ENCODE results near the gene ALDH4A1.

ALDH4A1 gene

DNA sequence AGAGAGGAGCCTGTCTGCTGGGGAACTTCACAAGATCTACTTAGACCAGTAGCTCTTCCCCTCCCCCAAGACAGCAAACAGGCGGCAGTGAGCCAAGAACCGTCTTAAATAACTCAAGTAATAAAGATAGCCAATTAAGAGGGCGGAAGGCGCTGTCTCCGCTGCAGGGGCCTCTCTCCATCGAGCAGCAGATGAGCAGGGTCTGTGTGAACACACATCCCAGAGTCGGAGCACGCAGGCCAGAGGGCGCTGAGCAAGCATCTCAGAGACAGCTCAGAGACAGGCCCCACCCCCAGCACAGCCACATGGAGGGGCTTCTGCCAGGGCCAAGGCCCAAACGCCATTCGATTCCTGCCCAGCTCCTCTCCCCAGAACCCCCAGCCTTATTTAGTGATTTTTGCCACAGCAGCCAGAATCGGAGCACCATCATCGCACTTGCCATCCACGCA is 43.1 kb upstream of the ALDH4A1 start:
- Histone ChIP-seq H4K20me1 (ENCODE audit: insufficient read depth, low read length) (peaks cover 24% of the 10 kb centered on the region), H3K4me1 (ENCODE audit: insufficient read depth, low read length) (peaks cover 15% of the 10 kb centered on the region), H3K27me3 (ENCODE audit: insufficient read depth, low read length, poor library complexity) (no peaks in the 10 kb centered on the region), H3K4me2 (ENCODE audit: insufficient read depth, low read length) (no peak overlapping the region), H2AFZ (ENCODE audit: low read depth, low read length) (no peak overlapping the region), H3K36me3 (ENCODE audit: insufficient read depth, low read length) (no peaks in the 10 kb centered on the region), H3K9me3 (ENCODE audit: insufficient read depth, low read length, severe bottlenecking) (no peaks in the 10 kb centered on the region), H3K27ac (ENCODE audit: low read length) (no peak overlapping the region), H3K4me3 (ENCODE audit: low read depth in 1 of 2, low read length in 2 of 2) (no peak overlapping the region), H3K79me2 (ENCODE audit: insufficient read depth, low read length) (no peaks in the 10 kb centered on the region), H3K9ac (ENCODE audit: low read depth, low read length) (no peak overlapping the region)
- ATAC-seq (ENCODE audit: insufficient read depth, low read depth), result no peak
- TF ChIP-seq CTCF (IDR thresholded peaks at IDR 0.05; ENCODE audit: borderline replicate concordance, extremely low read depth, low read length, poor library complexity, severe bottlenecking) (no peak), EZH2 (IDR thresholded peaks at IDR 0.05; ENCODE audit: borderline replicate concordance, low read depth, low read length, severe bottlenecking) (no peak)
- no peak for DNase-seq

- Histone ChIP-seq H3K36me3 (ENCODE audit: insufficient read depth, low read length) (no peaks in the 10 kb centered on the region), H3K27me3 (ENCODE audit: insufficient read depth, low read length, poor library complexity) (no peaks in the 10 kb centered on the region), H3K9ac (ENCODE audit: low read depth, low read length) (no peak overlapping the region), H3K4me1 (ENCODE audit: insufficient read depth, low read length) (peaks cover 15% of the 10 kb centered on the region), H4K20me1 (ENCODE audit: insufficient read depth, low read length) (peaks cover 29% of the 10 kb centered on the region), H3K79me2 (ENCODE audit: insufficient read depth, low read length) (no peaks in the 10 kb centered on the region), H3K4me3 (ENCODE audit: low read depth in 1 of 2, low read length in 2 of 2) (no peak overlapping the region), H3K9me3 (ENCODE audit: insufficient read depth, low read length, severe bottlenecking) (no peaks in the 10 kb centered on the region), H3K27ac (ENCODE audit: low read length) (no peak overlapping the region), H3K4me2 (ENCODE audit: insufficient read depth, low read length) (no peak overlapping the region), H2AFZ (ENCODE audit: low read depth, low read length) (no peak overlapping the region)
- no peak for DNase-seq
- no peak for ATAC-seq (ENCODE audit: insufficient read depth, low read depth)
- no peak for TF ChIP-seq CTCF (IDR thresholded peaks at IDR 0.05; ENCODE audit: borderline replicate concordance, extremely low read depth, low read length, poor library complexity, severe bottlenecking)
- TF ChIP-seq EZH2 (IDR thresholded peaks at IDR 0.05; ENCODE audit: borderline replicate concordance, low read depth, low read length, severe bottlenecking), result no peak
Observed at GRCh38 chr1:18944810-18945209, 42.5 kb upstream of the ALDH4A1 start.

DNA sequence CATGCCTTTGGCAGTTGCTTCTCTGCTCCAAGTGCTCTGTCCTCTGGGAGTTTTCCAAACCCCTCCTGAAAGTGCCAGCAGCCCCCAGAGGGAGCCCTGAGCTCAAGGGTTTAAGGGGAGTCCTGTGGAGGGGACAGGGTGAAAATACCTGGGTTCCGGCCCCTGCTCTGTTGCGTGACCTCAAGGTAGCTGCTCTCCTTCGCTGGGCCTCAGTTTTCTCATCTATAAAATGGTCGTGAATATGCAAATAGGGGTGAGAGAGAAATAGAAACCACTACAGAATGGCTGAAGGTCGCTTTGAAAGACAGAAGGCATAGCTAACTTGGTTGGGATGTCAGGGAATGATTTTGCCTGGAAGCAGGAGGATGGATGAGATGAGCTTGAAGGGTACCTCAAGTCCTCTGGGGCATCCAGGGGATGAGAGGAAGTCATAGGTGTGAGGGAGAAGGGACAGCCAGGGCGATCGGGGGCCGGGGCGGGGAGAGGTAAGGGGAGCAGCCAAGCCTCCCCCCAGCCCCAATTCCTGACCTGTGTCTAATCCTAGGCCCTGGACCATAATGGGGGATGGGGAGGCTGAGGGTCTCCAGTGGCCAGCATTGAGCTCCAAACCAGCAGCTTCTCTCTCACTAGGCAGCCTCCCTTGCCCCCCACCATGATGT is 41.7 kb upstream of the ALDH4A1 start:
- no peaks in the 10 kb centered on the region for H3K27me3 ChIP-seq (ENCODE audit: insufficient read depth, low read length, poor library complexity)
- no peak overlapping the region for H2AFZ ChIP-seq (ENCODE audit: low read depth, low read length)
- H3K9me3 ChIP-seq (ENCODE audit: insufficient read depth, low read length, severe bottlenecking), result no peaks in the 10 kb centered on the region
- H3K79me2 ChIP-seq (ENCODE audit: insufficient read depth, low read length), result no peaks in the 10 kb centered on the region
- no peak overlapping the region for H3K4me3 ChIP-seq (ENCODE audit: low read depth in 1 of 2, low read length in 2 of 2)
- no peak overlapping the region for H3K4me2 ChIP-seq (ENCODE audit: insufficient read depth, low read length)
- H4K20me1 ChIP-seq (ENCODE audit: insufficient read depth, low read length), result peaks cover 28% of the 10 kb centered on the region
- H3K36me3 ChIP-seq (ENCODE audit: insufficient read depth, low read length), result no peaks in the 10 kb centered on the region
- peaks cover 12% of the 10 kb centered on the region for H3K4me1 ChIP-seq (ENCODE audit: insufficient read depth, low read length)
- TF ChIP-seq CTCF (IDR thresholded peaks at IDR 0.05; ENCODE audit: borderline replicate concordance, extremely low read depth, low read length, poor library complexity, severe bottlenecking) (no peak), EZH2 (IDR thresholded peaks at IDR 0.05; ENCODE audit: borderline replicate concordance, low read depth, low read length, severe bottlenecking) (no peak)
- ATAC-seq (ENCODE audit: insufficient read depth, low read depth) (no peak), DNase-seq (no peak)
- H3K27ac ChIP-seq (ENCODE audit: low read length), result no peak overlapping the region
- H3K9ac ChIP-seq (ENCODE audit: low read depth, low read length), result no peak overlapping the region
